Coronary artery (tissue), 2 donors: ENCODE data around the gene C11orf68.

ENCODE experiments used
- DNase-seq: peaks from one replicate; pipeline ENCODE4 v3.0.0-alpha.2; 2017; ENCODE audit warnings: low spot score
- H3K27ac ChIP-seq, 2 donors: fragments of 200-600 bp; sonication (generic); one replicate each; pipeline ENCODE4 v1.5.1; 2016 to 2019
- H3K4me3 ChIP-seq: fragments of 200-600 bp; sonication (generic); 2 replicates; pipeline ENCODE4 v1.5.1; 2016; ENCODE audit warnings: mild to moderate bottlenecking, moderate library complexity
- TF ChIP-seq, protein P1 (sequence below): fragments of 200-600 bp; sonication (generic); IDR thresholded peaks from one replicate; pipeline ENCODE4 v1.5.1; 2019; ENCODE audit warnings: antibody characterized with exemption

Gene C11orf68

DNA sequence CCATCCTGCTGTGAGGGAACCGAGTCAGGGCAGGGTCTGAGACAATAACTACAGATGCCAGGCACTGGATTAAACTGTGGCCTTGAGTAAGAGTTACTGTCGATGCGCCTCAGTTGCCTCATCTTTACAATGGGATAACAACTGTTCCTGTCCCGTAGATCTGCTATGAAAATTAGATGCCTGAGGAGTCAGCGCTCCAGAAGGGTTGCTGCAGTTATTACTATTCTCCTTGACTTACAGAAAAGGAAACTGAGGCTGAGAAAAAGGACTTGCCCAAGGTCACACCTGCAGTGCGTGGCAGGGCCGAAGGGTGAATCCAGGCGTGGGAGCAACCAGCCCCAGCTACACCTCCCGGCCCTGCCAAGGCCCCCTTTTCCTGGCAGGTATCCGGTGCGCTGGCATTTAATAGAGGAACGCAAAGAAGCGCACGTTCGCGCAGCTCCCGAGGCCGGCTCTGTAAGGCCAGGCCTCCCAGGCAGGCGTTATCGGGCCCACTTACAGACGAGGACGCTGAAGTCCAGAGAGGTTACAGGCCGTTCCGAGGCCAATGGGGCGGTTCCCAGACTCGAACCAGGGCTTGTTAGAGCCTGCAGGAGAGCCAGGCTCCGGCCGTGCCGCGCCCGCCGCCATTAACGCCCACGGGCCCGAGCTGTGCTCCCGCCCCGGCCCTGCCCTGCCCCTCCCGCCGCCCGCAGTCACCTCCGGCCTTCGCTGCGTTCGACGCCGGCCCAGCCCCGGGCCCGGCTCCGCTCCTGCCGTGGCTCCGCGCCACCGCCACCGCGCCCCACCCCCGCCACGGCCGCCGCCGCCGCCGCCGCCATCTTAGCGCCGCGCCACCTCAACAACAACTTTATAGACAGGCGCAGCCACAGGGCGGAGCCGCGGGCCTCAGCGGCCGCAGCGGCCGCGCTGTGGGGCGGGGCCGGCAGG, at the start of gene C11orf68:
TSS of gene C11orf68 (minus strand) at position 852 of the 930 bp plus-strand sequence. CDS start at position 821, 31 bp downstream.
- DNase-seq = no peak
- TF ChIP-seq, protein P1, sequence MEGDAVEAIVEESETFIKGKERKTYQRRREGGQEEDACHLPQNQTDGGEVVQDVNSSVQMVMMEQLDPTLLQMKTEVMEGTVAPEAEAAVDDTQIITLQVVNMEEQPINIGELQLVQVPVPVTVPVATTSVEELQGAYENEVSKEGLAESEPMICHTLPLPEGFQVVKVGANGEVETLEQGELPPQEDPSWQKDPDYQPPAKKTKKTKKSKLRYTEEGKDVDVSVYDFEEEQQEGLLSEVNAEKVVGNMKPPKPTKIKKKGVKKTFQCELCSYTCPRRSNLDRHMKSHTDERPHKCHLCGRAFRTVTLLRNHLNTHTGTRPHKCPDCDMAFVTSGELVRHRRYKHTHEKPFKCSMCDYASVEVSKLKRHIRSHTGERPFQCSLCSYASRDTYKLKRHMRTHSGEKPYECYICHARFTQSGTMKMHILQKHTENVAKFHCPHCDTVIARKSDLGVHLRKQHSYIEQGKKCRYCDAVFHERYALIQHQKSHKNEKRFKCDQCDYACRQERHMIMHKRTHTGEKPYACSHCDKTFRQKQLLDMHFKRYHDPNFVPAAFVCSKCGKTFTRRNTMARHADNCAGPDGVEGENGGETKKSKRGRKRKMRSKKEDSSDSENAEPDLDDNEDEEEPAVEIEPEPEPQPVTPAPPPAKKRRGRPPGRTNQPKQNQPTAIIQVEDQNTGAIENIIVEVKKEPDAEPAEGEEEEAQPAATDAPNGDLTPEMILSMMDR = no peak
- peak within 1 kb of the TSS; percentile 96 to 98 for H3K27ac ChIP-seq
- H3K4me3 ChIP-seq = peak within 1 kb of the TSS; percentile 88

GRCh38 chr11:65967329-65967934, 48.6 kb upstream of the C11orf68 start:
- H3K27ac ChIP-seq = no peak overlapping the region
- H3K4me3 ChIP-seq = no peak overlapping the region
- DNase-seq = no peak
- TF ChIP-seq, protein P1 = no peak

GRCh38 chr11:65965986-65966762, 47.3 kb upstream of the C11orf68 start:
- DNase-seq = no peak
- TF ChIP-seq, protein P1 = no peak
- H3K27ac ChIP-seq = no peak overlapping the region
- H3K4me3 ChIP-seq = no peak overlapping the region

DNA sequence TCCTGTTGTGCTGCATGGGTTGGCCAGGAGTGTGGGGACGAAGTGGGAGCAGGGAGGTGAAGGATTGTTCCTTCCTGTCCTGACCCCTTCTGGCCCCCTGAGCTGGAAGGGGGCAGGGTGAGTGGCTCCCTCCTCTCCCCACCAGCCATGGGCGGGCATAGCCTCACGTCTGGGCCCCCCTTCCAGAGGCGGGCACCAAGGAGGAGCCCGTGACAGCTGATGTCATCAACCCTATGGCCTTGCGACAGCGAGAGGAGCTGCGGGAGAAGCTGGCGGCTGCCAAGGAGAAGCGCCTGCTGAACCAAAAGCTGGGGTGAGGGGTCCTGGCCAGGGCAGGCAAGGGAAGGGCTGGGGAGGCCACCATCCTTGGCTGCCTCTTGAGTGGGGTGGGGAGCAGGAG, 46.0 kb upstream of the C11orf68 start:
- TF ChIP-seq, protein P1 = no peak
- Histone ChIP-seq H3K27ac (no peak overlapping the region), H3K4me3 (no peak overlapping the region)
- no peak for DNase-seq

- TF ChIP-seq, protein P1 = no peak
These were observed 43.3 kb upstream of the C11orf68 start for GRCh38 chr11:65962141-65962564.

GRCh38 chr11:65961267-65962140, 42.6 kb upstream of the C11orf68 start, which contains the start of gene SART1:
Gene SART1, plus strand, starts transcription at chr11:65961734. Its CDS starts 47 bp downstream, at chr11:65961781.
- Histone ChIP-seq H3K4me3 (peak within 1 kb of the TSS; percentile 100), H3K27ac (peak within 1 kb of the TSS; percentile 86 to 96)
- TF ChIP-seq, protein P1 = no peak
- DNase-seq = peak; percentile 98

More at GRCh38 chr11:65962141-65962564, 43.3 kb upstream of the C11orf68 start:
- Histone ChIP-seq H3K4me3 (peak overlapping the region; percentile 100), H3K27ac (peak overlapping the region; percentile 86 to 96)
- no peak for DNase-seq
